OCI-LY7 (cell line): Measurements from ENCODE around the gene RAB7A. TPM values are rescaled to one million over a fixed set of nuclear protein-coding genes. Genes with fewer than 3 reads are reported as not detected.

ENCODE experiments used
- BruUV-seq: library from RNA; stranded (reverse); fragments of 400-500 nt; replicated peaks from 2 replicates; lab custom pipeline; 2021; lab: Mats Ljungman, UMichigan
- CTCF ChIA-PET: fragments of 300-600 bp; sonication (Branson Sonifier 250); formaldehyde crosslinking; loops from one replicate; lab custom pipeline; 2022; ENCODE audit warnings: antibody characterized with exemption; ENCODE audit not compliant: unreplicated experiment; lab: Charles Lee
- POLR2A ChIA-PET: fragments of 300-600 bp; sonication (Branson Sonifier 250); formaldehyde crosslinking; loops from one replicate; lab custom pipeline; 2022; ENCODE audit warnings: antibody characterized with exemption; lab: Charles Lee
- DNase-seq: peaks from one replicate; pipeline ENCODE4 v3.0.0-alpha.2; 2015; ENCODE audit warnings: low spot score
- H2AFZ ChIP-seq: fragments of 200-600 bp; sonication (generic), shearing (Covaris generic); 2 replicates; pipeline ENCODE4 v1.6.1; 2014; ENCODE audit warnings: mild to moderate bottlenecking, antibody characterized with exemption, low read length, moderate library complexity
- H3K27ac ChIP-seq: fragments of 200-600 bp; sonication (generic); 2 replicates; pipeline ENCODE4 v1.5.1; 2014; ENCODE audit warnings: mixed run types, low read depth, mild to moderate bottlenecking, moderate library complexity, low read length, inconsistent platforms; ENCODE audit not compliant: poor library complexity, severe bottlenecking
- H3K36me3 ChIP-seq: fragments of 200-600 bp; sonication (generic); 2 replicates; pipeline ENCODE4 v1.6.1; 2014; ENCODE audit warnings: mild to moderate bottlenecking, antibody characterized with exemption, low read length, moderate library complexity, mixed read lengths; ENCODE audit not compliant: insufficient read depth
- H3K4me1 ChIP-seq: fragments of 200-600 bp; sonication (generic); 2 replicates; pipeline ENCODE4 v1.5.1; 2014; ENCODE audit warnings: mild to moderate bottlenecking, low read length; ENCODE audit not compliant: insufficient read depth, poor library complexity, severe bottlenecking
- H3K4me2 ChIP-seq: fragments of 200-600 bp; sonication (generic); 2 replicates; pipeline ENCODE4 v1.6.1; 2014; ENCODE audit warnings: mild to moderate bottlenecking, low read length
- H3K4me3 ChIP-seq: fragments of 200-600 bp; sonication (generic); 2 replicates; pipeline ENCODE4 v1.5.1; 2014; ENCODE audit warnings: mild to moderate bottlenecking, low read depth, low read length; ENCODE audit not compliant: poor library complexity, severe bottlenecking
- H3K79me2 ChIP-seq: fragments of 200-600 bp; sonication (generic); 2 replicates; pipeline ENCODE4 v1.6.1; 2016; ENCODE audit warnings: low read depth, mild to moderate bottlenecking, low read length, moderate library complexity, mixed read lengths; ENCODE audit not compliant: insufficient read depth
- H3K9me2 ChIP-seq: fragments of 200-600 bp; sonication (generic); 2 replicates; pipeline ENCODE4 v1.6.1; 2016; ENCODE audit warnings: mild to moderate bottlenecking, low read length, mixed read lengths; ENCODE audit not compliant: insufficient read depth
- H3K9me3 ChIP-seq: fragments of 200-600 bp; sonication (generic); 2 replicates; pipeline ENCODE4 v1.6.1; 2014; ENCODE audit warnings: mild to moderate bottlenecking, mixed run types, low read length, mixed read lengths
- H4K20me1 ChIP-seq: fragments of 200-600 bp; sonication (generic); 2 replicates; pipeline ENCODE4 v1.6.1; 2014; ENCODE audit warnings: mild to moderate bottlenecking, antibody characterized with exemption, low read length, moderate library complexity, mixed read lengths; ENCODE audit not compliant: insufficient read depth
- EZH2phosphoT487 ChIP-seq: fragments of 200-600 bp; sonication (generic); IDR thresholded peaks from 2 replicates; pipeline ENCODE4 v1.6.1; 2018; ENCODE audit warnings: low read depth, borderline replicate concordance, mild to moderate bottlenecking, mixed run types, antibody characterized with exemption, low read length, moderate library complexity, mixed read lengths
- intact Hi-C: fragments of 100-400 bp; cut with micrococcal nuclease; formaldehyde crosslinking; loops from one replicate; pipeline ENCODE4 v1.10.0; 2022; ENCODE audit not compliant: unreplicated experiment
- total RNA-seq, 2 experiments: library from RNA; depleted of rRNA in 1 of 2; stranded (reverse); fragments of >200 nt in 1 of 2; shearing (Covaris generic) in 1 of 2; gene quantifications; 2 replicates each; pipeline ENCODE4 v1.2.3, GENCODE V29; 2014 to 2022
- TF ChIP-seq, protein P1 (sequence below): fragments of 200-600 bp; sonication (generic); conservative IDR thresholded peaks from 2 replicates; pipeline ENCODE4 v1.5.1; 2014; ENCODE audit warnings: mild to moderate bottlenecking, antibody characterized with exemption, low read length, moderate library complexity, mixed read lengths

RAB7A gene
- total RNA-seq, 2 experiments from 2014 or later: 24.5 to 143 TPM

GRCh38 chr3:128689060-128689459, 36.9 kb upstream of the RAB7A start:
- no peak for DNase-seq
- ChIA-PET CTCF (no interaction called here), POLR2A (interaction anchor here (0.6 to 1.6 kb wide), 3 partner anchors 8 to 632 kb away, joined by 3 to 9 read pairs (median 3); no protein-coding TSS in a partner anchor)
- no TSS peak for BruUV-seq
- TF ChIP-seq EZH2phosphoT487: no peak
- TF ChIP-seq, protein P1, sequence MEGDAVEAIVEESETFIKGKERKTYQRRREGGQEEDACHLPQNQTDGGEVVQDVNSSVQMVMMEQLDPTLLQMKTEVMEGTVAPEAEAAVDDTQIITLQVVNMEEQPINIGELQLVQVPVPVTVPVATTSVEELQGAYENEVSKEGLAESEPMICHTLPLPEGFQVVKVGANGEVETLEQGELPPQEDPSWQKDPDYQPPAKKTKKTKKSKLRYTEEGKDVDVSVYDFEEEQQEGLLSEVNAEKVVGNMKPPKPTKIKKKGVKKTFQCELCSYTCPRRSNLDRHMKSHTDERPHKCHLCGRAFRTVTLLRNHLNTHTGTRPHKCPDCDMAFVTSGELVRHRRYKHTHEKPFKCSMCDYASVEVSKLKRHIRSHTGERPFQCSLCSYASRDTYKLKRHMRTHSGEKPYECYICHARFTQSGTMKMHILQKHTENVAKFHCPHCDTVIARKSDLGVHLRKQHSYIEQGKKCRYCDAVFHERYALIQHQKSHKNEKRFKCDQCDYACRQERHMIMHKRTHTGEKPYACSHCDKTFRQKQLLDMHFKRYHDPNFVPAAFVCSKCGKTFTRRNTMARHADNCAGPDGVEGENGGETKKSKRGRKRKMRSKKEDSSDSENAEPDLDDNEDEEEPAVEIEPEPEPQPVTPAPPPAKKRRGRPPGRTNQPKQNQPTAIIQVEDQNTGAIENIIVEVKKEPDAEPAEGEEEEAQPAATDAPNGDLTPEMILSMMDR: no peak
- Histone ChIP-seq H3K9me3 (no peaks in the 10 kb centered on the region), H3K36me3 (no peaks in the 10 kb centered on the region), H3K4me3 (no peak overlapping the region), H3K27ac (no peak overlapping the region), H3K4me2 (no peak overlapping the region), H3K4me1 (peaks cover under 1% of the 10 kb centered on the region), H2AFZ (no peak overlapping the region), H3K9me2 (no peaks in the 10 kb centered on the region), H3K79me2 (no peaks in the 10 kb centered on the region), H4K20me1 (no peaks in the 10 kb centered on the region)
- intact Hi-C loops: no loop called here

- no peaks in the 10 kb centered on the region for H3K79me2 ChIP-seq
- H3K9me3 ChIP-seq: no peaks in the 10 kb centered on the region
- POLR2A ChIA-PET: no interaction called here
- DNase-seq: no peak
- intact Hi-C loops: no loop called here
- no peaks in the 10 kb centered on the region for H3K9me2 ChIP-seq
- BruUV-seq: no TSS peak
- H4K20me1 ChIP-seq: no peaks in the 10 kb centered on the region
- no peak overlapping the region for H3K27ac ChIP-seq
- H3K36me3 ChIP-seq: no peaks in the 10 kb centered on the region
- no peak overlapping the region for H3K4me2 ChIP-seq
- no peaks in the 10 kb centered on the region for H3K4me1 ChIP-seq
- H3K4me3 ChIP-seq: no peak overlapping the region
- H2AFZ ChIP-seq: no peak overlapping the region
- TF ChIP-seq EZH2phosphoT487: no peak
- TF ChIP-seq, protein P1: no peak
- CTCF ChIA-PET: no interaction called here
Observed at GRCh38 chr3:128693696-128694095, 32.3 kb upstream of the RAB7A start.

- Histone ChIP-seq H3K4me2 (no peak overlapping the region), H3K4me3 (no peak overlapping the region), H4K20me1 (no peaks in the 10 kb centered on the region), H2AFZ (no peak overlapping the region), H3K79me2 (no peaks in the 10 kb centered on the region), H3K9me2 (no peaks in the 10 kb centered on the region), H3K4me1 (peaks cover 14% of the 10 kb centered on the region), H3K36me3 (no peaks in the 10 kb centered on the region), H3K9me3 (no peaks in the 10 kb centered on the region), H3K27ac (no peak overlapping the region)
- DNase-seq: no peak
- ChIA-PET POLR2A (interaction anchor here (0.6 to 1.1 kb wide), 2 partner anchors 17 to 34 kb away, joined by 3 to 4 read pairs; no protein-coding TSS in a partner anchor), CTCF (no interaction called here)
- no peak for TF ChIP-seq EZH2phosphoT487
- TF ChIP-seq, protein P1: no peak
- no TSS peak for BruUV-seq
- intact Hi-C loops: no loop called here
Observed at GRCh38 chr3:128697341-128697740, 28.6 kb upstream of the RAB7A start.
